Hindlimb muscle (tissue), 1 donor: ENCODE data around the gene BICRAL. TPM values are rescaled to one million over a fixed set of nuclear protein-coding genes. Genes with fewer than 3 reads are reported as not detected.
"Not testable (repeated sequence)": the region's sequence is repeated elsewhere in the genome, so short reads cannot be mapped to it uniquely, and the experiment has no call there.

Experiments
- DNase-seq: peaks from one replicate; pipeline ENCODE4 v3.0.0-alpha.2; 2013
- polyA plus RNA-seq: library from polyadenylated mRNA; unstranded; fragments of 120-200 nt; gene quantifications from one replicate; pipeline ENCODE4 v1.2.1, GENCODE V29; 2013; ENCODE audit not compliant: insufficient read length

Gene BICRAL
- polyA plus RNA-seq, 1 donor: 14.5 TPM

DNA sequence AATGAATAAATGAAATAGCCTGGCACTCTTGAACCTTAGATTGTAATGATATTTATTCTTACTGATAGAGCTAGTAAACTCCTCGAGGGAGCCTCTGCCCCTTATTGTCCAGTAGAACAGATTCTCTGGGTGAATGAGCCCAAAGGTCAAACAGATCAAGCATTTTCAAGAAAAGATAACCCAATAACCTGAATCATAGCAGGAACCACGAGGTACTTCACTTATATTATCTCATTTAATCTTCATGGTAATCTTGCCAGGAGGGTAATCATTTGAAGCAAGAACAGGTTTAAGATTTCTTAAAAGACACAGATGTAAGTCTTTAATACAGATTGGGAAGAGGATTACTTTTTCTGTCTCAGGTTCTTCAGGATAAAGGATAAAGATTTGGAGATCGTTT is 18.9 kb upstream of the BICRAL start:
- DNase-seq: no peak

DNA sequence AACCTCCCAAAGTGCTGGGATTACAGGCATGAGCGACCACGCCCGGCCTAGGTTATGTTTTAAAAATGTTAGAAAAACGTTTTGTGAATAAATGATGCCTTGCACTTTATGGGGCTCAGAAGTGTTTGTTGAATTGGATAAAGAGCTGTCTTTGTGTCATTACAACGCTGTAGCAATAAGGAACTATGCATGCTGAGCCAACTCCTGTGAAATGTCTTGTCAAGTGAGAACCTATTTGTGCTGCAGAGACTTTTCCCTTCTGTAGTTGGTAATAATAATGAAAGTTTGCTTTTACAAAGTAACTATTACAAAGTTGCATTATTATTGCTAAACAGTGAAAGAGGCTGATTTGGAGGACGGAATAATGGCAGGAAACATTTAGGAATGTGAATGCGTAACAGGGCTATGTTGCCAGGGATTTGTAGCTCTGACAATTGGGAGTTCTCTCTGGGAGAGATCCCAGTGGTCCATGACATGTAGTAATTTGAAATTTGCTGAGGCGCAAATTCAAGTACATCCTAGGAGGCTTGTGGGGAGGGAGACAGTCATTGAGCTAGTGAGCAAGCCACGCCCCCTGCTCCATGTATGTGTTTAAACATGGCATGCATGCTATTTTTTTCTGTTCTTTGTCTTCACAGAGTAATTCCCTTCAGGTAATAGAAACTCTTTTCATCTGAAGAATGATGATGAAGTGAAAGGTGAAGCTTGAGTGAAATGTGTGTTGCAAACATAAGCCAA is 16.8 kb upstream of the BICRAL start:
- DNase-seq: no peak

DNA sequence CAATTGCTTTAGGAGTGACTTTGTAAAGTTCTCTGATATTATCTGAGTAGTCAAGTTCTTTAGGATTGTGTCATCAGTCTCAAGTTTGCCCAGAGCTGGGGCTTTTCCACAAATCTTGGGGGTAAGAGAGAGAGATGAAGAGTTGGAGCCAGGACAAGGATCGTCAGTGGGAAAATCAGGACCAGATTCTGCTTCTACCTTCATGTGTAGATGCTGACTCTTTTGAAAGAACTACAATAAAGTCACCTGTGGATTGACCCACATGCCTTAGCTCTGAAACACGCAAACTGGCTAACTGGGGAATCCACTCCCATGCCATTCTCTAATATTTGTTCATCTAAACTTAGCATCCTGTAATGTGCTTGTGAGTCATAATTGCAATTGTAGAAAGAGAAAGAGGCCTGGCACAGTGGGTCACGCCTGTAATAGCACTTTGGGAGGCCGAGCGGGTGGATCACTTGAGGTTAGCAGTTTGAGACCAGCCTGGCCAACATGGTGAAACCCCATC is 15.6 kb upstream of the BICRAL start:
- DNase-seq: no peak

DNA sequence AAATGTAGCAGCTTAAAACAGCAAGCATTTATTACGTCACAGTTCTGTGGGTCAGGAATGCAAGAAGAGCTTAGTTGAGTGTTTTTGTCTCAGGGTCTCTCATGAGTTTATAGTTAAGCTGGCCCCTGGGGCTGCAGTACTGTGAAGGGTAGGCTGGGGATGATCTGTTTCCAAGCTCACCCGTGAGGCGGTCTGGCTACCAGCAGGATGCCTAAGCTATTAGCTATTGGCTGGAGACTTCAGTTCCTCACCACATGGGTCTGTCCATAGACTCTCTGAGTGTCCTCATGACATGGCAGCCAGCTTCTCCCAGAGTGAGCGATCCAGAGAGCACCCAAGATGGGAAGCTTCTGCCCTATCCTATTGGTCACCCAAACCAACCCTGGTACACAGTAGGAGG is 12.8 kb upstream of the BICRAL start:
- DNase-seq: no peak

DNA sequence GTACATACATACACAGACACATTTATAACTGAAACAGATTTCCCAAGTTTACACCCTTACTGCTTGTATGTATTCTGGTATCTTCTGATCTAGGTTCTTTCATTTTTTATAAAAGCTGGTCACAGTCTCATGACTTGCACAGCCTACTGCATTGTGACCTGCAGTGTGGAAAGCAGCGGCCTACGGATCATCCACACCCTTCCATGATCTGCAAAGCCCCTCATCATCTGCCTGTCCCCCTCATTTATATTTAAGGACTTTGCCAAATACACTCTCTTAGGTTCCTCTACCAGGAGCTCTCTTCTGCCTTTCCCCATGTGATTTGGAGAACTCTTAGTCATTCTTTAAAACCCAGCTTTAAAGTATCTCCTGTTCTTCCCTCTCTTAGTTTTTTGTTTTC is 12.0 kb upstream of the BICRAL start:
- no peak for DNase-seq

DNA sequence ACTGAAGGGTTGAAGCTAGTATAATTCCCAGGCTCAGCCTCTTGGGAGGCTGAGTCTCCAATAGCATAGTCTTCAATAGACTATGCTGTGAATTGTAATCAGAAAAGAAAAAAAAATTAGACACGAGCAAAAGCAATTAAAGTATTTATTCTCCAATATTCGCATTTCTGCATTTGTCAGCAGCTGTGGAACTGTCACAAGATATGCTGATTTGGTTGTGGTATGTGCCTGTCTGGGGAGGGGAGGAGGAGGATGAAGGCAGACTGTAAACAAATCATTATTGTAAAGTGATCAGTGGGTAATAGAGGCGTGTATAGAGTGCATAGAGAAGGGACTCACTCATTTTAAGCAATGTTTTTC is 10.1 kb upstream of the BICRAL start:
- no peak for DNase-seq

DNA sequence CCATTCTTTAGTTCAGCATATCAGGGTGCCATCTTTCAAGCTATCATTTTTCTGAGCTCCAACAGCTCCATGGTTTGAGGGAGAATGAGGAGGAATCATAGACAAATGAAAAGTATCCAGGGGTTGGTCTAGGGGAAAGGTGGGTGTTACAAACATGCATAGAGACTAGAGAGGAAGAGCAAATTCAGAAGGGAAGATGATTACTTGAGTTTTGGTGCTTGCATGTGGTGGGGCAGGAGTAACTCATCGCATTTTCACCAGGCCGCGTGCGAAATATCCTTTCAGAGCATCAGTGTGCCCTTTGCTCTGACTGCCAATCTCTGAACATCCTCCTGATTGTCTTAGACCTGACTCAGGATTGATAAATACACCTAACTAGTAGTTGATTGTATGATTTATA is 7.7 kb upstream of the BICRAL start:
- no peak for DNase-seq

DNA sequence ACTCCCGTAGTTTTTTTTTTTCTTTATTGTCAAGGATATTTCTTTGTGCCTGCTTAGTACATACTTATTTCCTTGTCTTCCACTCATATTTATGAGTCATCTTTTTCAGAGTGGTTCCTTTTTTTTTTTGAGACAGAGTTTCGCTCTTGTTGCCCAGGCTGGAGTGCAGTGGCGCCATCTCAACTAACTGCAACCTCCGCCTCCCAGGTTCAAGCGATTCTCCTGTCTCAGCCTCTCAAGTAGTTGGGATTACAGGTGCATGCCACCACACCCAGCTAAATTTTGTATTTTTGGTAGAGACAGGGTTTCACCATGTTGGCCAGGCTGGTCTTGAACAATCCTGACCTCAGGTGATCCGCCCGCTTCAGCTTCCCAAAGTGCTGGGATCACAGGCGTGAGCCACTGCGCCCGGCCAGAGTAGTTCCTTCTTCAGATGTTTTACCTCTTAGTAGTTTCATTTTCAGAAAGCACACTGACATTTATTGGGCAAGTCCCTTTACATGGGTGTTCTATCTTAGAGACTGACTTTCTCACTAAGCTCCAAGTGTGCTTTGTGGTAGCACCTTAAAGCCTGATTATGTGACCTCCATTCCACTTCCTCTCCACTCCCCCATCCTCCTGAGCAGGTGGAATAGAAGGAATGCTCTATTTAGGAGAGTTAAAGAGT is 6.9 kb upstream of the BICRAL start:
- not testable (repeated sequence) for DNase-seq

DNA sequence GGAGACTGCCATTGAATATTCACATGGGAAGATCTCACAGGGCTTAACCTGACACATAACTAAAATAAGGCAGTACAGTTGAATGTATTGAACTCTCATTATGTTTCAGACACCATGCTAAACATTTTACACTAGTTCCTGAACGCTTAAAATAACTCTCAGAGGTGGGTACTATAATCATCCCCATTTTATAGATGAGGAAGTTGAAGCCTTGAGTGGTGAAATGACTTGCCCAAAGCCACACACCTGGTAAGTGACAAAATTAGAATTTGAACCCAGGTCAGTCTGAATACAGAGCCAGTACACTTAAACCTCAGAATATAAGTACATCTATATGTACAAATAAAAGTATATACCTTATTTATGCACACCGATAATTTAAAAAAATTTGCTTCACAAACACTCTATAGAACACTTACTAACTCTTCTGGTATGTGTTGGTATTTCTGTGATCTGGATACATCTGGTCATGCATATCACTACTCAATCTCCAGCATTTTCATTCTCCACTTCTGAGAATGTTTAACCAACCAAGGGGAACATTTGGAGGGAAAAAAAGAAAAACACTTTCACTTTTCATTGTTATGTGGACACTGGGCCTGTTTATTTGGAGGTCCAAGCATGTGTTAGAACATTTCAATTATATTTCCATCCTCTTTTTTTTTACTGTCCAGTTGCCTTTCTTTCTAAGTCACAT is 4.6 kb upstream of the BICRAL start:
- no peak for DNase-seq

DNA sequence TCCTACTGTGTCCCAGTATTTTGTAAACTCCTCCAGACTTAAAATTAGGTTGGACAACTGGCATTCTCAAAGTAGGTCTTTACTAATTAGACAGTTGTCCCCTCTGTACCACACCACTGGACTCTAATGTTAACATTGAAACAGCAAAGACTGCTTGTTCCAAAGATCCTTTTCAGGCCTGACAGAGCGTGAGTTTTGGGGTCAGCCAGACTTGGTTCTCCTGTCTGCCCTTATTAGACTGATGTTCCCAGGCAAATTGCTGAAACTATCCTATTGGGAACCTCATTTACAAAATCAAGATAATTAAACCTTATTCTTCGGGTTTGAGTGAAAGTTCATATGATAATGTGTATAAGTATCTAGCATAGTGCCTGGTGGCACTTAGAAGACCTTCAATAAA is 3.7 kb upstream of the BICRAL start:
- no peak for DNase-seq

DNA sequence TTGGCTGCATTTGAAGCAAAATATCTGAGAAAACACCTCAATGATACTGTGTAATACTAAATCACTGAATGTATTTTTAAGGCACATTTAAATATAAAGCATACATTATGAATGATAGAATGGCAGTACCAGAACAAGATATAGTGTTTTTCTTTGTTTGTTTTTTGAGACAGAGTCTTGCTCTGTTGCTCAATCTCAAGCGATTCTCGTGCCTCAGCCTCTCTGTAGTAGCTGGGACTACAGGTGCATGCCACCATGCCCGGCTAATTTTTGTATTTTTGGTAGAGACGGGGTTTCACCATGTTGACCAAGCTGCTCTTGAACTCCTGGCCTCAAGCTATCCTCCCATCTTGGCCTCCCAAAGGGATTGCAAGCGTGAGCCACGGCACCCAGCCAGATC is 2.3 kb upstream of the BICRAL start:
- DNase-seq: no peak

DNA sequence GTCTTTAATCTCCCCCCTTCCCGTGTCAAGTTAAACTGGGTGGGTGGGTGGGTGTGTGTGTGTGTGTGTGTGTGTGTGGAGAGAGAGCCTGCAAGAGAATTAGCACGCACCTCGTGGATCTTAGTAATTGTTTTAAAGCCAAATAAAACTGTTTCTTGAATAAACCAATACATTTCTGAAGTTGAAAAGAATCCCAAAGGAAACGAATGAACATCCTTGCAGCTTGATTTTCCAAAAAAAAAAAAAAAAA is 381 bp upstream of the BICRAL start:
- DNase-seq: no peak

DNA sequence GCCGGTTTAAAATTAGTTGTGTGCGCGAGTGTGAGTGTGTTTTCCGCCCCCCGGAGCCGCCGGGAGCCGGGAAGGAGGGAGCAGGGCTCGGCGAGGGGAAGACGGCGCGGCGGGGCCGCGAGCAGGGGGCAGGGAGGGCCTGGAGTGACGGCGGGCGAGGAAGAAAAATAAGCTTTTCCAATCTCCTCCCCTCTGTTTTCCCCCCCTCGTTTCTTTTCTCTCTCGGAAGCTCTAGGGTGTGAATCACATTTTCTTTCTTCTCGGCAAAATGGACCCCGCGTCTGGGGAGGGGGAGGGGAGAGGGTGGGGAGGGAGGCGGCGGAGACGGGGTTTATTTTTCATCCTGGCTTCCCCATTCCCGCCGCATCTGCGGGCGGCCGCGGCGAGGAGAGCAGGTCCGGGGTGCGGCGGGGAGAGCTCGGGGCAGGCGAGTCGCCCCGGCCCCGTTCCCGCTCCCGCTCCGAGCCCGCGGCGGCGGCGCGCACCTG is 881 bp downstream of the BICRAL start:
- peak; percentile 88 for DNase-seq

DNA sequence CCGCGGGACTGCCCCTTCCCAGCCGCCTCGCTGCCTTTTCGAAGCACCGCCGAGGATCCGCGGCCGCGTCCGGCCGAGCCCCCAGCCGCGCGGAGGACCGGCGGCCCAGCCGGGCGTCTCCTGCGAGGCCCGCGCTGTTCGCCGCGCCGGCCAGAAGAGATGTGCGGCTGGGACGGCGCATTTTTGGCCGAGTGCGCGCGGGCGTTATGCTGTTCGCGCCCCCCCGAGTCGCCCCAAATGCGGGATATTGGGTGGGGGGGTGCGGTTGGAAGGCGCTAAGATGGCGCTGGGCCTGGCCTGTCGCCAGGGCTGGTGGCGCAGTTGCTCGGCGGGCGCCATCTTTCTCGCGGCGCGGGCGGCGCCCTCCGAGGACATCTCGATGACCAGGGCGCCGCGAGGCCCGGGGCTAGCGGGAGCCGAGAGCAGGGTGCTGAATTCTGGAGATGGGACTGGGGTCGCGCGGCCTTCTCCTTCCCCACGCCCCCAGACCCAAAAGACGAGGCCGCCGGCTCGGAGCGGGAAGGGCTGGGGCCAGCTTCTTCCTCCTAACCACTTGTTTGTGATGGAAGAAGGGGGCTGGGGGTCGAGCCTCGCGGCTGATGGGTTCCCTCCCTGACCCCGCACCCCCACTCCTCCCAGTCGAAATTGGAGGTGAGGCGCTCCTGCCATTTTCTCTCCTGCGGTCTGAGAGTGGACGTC is 1.5 kb downstream of the BICRAL start:
- DNase-seq: peak; percentile 93

DNA sequence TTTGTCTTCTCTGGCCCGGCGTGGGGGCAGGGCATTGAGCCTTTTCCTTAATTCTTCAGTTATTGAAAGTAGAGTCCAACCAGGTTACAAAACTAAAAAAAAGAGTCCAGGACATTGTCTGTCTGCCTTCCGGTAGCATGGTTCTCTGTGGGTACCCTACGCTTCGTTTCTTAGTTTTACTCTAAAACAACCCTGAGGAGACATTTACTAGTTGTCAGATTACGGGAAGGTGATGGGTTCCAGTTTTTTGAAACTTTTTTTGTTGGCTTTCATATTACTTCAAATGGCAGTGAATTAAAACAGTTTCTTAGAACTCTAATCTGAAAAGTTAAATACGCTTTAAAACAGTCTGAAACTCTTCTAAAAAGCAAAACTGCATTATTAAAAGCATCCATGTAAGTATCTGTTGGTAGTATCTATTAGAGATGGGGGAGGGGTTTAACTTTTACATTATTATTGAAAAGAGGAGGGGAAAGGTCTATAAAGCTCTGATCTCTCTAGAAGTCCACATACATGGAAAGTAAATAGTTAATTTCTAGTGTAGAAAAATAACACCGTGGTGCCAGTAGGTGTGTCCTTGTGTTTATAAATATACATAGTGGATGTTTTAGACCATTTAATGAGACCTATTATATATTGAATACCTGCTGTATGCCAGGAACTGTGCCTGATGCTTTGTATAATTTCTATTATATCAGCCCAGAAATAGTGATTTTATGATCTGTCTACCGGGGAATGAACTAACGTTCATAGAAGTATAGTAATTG is 2.2 kb downstream of the BICRAL start:
- no peak for DNase-seq

DNA sequence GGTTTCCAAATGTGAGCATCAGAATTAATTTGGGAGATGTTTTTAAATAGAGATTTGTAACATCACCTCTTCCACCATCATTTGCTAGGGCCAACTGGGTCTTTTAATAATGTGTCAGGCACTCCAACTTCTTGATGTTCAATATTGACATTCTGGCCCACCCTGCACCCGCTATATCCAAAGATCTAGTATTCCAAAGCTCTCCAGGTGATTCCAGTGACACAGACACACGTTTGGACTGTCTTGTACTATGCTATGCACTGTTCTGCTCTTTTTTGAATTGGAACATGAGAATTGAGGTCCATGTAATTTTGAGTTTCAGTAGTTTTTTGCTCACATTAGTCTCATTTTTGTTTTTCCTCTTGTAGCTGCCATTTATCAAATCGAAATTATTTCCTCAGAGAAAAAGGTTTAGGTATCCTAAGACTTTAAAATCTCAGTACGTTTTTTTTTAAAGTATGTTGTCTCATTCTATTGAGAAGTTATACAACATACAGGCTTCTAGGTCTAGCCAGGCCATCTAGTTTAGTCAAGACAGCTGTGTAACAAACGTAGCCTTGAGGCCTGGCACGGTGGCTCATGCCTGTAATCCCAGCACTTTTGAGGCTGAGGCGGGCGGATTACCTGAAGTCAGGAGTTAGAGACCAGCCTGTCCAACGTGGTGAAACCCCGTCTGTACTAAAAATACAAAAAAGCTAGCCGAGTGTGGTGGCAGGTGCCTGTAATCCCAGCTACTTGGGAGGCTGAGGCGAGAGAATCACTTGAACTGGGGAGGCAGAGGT is 3.1 kb downstream of the BICRAL start:
- no peak for DNase-seq

DNA sequence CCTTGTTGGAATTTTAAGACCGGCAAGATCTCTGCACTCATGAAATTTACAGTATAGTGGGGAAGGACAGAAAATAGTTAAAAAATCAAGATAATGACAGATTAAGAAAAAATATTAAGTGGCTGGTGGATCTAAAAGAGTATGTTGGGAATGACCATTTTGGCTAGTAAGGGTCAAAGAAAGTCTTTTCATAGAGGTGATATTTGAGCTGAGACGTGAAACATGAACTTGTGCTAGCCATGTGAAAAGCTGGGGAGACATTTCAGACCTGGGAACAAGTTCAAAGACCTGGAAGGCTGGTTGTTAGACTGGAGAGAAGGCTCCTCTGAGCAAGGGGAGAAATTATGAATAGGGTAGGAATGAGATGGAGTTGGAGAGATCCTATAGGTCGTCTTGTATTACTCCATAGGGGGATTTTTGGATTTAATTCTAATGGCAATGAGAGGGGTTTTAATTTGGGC is 4.7 kb downstream of the BICRAL start:
- no peak for DNase-seq

DNA sequence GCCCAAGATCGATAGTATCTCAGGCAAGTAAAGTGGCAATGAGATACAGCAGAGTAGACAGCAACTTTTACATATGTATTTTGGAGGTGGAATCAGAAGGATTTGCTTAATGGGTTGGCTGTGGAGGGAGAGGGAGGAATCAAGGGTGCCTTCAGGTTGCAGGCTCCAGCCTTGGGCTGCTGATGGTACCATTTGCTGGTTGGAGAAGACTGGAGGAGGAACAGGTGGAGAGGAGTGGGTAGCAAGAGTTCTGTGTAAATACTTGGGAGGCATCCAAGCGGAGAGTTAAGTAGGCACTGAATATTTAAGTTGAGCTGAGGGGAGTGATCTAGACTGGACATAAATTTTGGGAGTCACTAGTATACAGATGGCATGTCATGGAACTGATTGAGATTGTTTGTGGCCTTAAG is 5.2 kb downstream of the BICRAL start:
- no peak for DNase-seq

DNA sequence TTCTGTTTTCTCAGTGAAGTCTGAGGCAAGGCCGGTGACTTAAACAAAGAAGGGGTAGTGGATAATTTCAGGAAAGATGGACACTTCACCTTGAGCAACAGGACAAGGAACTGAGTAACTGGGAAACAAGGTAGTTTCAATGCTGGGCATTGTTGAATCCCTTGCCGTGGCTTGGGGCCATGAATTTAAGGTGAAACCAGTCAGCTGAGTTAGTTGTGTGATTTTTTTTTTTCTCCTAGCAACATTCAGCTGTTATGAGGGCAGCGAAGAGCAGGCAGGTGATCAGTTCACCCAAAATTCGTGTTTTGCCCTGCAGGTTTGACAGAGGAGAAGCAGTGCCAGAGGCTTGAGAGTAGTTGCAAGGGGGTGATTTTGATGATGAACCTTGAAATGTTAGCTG is 6.8 kb downstream of the BICRAL start:
- DNase-seq: no peak

DNA sequence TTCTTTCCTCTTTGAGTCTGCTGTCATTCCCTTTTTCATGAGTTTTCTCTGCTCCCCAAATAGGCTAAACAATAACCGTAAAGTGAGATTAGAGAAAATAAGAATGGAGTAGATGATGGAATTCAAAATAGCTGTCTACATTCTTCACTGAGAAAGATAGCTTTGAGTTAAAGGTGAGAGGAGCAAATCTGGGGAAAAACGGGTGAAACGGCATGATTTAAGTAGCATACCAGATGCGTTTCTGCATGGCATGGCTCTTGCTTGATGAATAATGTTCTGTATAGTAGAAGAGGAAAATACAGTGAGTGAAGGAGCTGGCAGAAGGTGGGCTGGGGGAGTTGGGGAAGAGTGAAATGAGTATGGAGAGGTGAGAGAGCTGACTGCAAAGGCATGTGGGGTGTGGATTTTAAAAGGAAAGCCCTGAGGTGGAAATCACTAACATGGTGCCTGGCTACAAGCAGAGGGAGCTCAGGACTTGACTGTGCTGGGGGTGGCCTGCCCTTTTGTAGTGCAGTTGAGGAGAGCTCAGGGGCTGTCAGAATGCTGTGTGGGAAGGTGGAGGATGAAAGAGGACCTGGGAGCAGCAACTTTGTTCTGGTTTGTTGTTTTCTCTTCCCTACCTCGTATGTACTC is 8.8 kb downstream of the BICRAL start:
- no peak for DNase-seq

DNA sequence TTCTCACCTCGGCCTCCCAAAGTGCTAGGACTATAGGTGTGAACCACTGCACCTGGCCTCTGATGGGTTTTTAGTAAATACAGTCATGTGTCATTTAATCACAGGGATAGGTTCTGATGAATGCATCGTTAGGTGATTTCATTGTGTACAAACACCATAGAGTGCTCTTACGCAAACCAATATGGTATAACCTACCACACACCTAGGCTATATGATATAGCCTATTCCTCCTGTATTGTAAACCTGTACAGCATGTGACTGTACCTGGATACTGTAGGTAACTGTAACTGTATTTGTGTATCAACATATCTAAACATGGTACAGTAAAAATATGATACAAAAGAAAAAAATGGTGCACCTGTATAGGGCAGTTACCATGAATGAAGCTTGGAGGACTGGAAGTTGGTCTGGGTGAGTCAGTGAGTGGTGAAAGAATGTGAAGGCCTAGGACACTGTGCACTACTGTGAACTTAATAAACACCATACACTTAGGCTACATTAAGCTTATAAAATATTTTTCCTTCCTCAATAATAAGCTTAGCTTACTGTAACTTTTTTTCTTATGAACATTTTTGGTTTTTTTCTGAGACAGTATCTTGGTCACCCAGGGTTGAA is 10.0 kb downstream of the BICRAL start:
- no peak for DNase-seq
